H1 (cell line): Measurements from ENCODE around the gene CAPG. TPM values are rescaled to one million over a fixed set of nuclear protein-coding genes. Genes with fewer than 3 reads are reported as not detected.

Experiments
- CHD1 ChIP-seq: IDR thresholded peaks from 2 replicates; pipeline ENCODE4 v1.6.1; 2012; ENCODE audit warnings: low read depth, low read length, improper control_type of control experiment
- CTBP2 ChIP-seq: IDR thresholded peaks from 2 replicates; pipeline ENCODE4 v1.7.0; 2011; ENCODE audit warnings: borderline replicate concordance, mild to moderate bottlenecking, moderate library complexity, mixed read lengths, low read length; ENCODE audit not compliant: insufficient read depth, insufficient read length
- EGR1 ChIP-seq: IDR thresholded peaks from 2 replicates; pipeline ENCODE4 v1.6.1; 2011; ENCODE audit warnings: low read depth, low read length, borderline replicate concordance
- KDM4A ChIP-seq: IDR thresholded peaks from one replicate; pipeline ENCODE4 v1.7.1; 2012; ENCODE audit warnings: low read depth, mild to moderate bottlenecking, moderate library complexity, low read length, inconsistent platforms; ENCODE audit not compliant: severe bottlenecking
- MAFK ChIP-seq: IDR thresholded peaks from 2 replicates; pipeline ENCODE4 v1.6.1; 2012; ENCODE audit warnings: low read depth, mild to moderate bottlenecking, improper control_type of control experiment, low read length
- RNF2 ChIP-seq: fragments of 200-900, 300-1000 bp; sonication (generic); IDR thresholded peaks from 2 replicates; pipeline ENCODE4 v1.7.1; 2016; ENCODE audit warnings: borderline replicate concordance, low read depth, mild to moderate bottlenecking, antibody characterized with exemption, low read length; ENCODE audit not compliant: poor library complexity, severe bottlenecking; ENCODE audit errors: missing control alignments
- polyA plus RNA-seq, 7 experiments: library from polyadenylated mRNA; depleted of rRNA in 3 of 7; stranded (reverse) in 5 of 7; unstranded in 2 of 7; fragments of >200 nt in 5 of 7; fragments of 200-250 nt in 2 of 7; gene quantifications; 1 replicate in 5 of 7; 2 replicates in 1 of 7; 4 replicates in 1 of 7; pipeline versions ENCODE4 v1.2.1 to v1.2.3, GENCODE V29; 2011 to 2013; ENCODE audit warnings: missing spikeins in 2 of 7, mixed read lengths in 2 of 7
- total RNA-seq: library from RNA; stranded (reverse); fragmentation: NEBNext Ultra II Directional; extraction: Animal tissue kit (Norgen Biotek cat#: 25700); gene quantifications from 2 replicates; pipeline ENCODE4 v1.2.1, GENCODE V29; 2021
- TF ChIP-seq, protein P1 (sequence below): IDR thresholded peaks from 2 replicates; pipeline ENCODE4 v1.6.1; 2012; ENCODE audit warnings: low read length, inconsistent platforms

Gene CAPG
- total and polyA plus RNA-seq, 2 of the 8 experiments (the other 6 are each of a cell fraction or from before 2014, with no cell fraction given): 80.5 to 89.0 TPM

DNA sequence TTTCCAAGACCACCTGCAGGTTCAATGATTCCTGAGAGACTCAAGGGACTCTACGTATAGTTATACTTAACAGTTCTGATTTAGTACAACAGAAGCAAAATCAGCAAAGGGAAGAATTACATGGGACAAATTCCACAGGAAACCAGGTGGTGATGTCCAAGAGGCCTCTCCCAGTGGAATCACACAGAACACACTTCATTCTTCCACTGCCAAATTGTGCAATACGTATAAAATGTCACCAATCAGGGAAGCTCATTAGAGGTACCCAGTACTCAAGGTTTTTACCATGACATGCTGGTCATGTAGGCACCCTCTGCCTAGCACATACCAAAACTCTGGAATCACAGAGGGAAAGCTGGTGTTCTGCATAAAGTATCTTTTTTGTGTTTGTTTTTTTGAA lies 22.4 kb downstream of the CAPG start (continued):
- TF ChIP-seq RNF2 (no peak), EGR1 (no peak), CTBP2 (no peak), CHD1 (no peak), KDM4A (no peak), MAFK (no peak)
- TF ChIP-seq, protein P1, sequence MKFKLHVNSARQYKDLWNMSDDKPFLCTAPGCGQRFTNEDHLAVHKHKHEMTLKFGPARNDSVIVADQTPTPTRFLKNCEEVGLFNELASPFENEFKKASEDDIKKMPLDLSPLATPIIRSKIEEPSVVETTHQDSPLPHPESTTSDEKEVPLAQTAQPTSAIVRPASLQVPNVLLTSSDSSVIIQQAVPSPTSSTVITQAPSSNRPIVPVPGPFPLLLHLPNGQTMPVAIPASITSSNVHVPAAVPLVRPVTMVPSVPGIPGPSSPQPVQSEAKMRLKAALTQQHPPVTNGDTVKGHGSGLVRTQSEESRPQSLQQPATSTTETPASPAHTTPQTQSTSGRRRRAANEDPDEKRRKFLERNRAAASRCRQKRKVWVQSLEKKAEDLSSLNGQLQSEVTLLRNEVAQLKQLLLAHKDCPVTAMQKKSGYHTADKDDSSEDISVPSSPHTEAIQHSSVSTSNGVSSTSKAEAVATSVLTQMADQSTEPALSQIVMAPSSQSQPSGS: no peak
- TF ChIP-seq, all 59 proteins: peak for 0
